K562 (cell line): ENCODE results near the gene BFSP1. TPM values are rescaled to one million over a fixed set of nuclear protein-coding genes. Genes with fewer than 3 reads are reported as not detected.

Experiments used
- ATF3 ChIP-seq, 2 experiments: fragments of 450-650 bp in 1 of 2; sonication (generic) in 1 of 2; formaldehyde crosslinking in 1 of 2; IDR thresholded peaks in 1 of 2; conservative IDR thresholded peaks in 1 of 2; 2 replicates each; pipeline versions ENCODE4 v1.6.1 to v1.8.1; 2016 to 2023; ENCODE audit warnings: mild to moderate bottlenecking in 2 of 2, moderate library complexity in 2 of 2, inconsistent platforms in 1 of 2, missing genetic modification reagents in 1 of 2
- BHLHE40 ChIP-seq: IDR thresholded peaks from 2 replicates; pipeline ENCODE4 v1.6.1; 2011; ENCODE audit warnings: low read length, improper control_type of control experiment
- CHD2 ChIP-seq: IDR thresholded peaks from 2 replicates; pipeline ENCODE4 v1.6.1; 2011; ENCODE audit warnings: low read depth, low read length
- ETV5 ChIP-seq: sonication (generic); formaldehyde crosslinking; IDR thresholded peaks from 2 replicates; pipeline ENCODE4 v1.4.0; 2020; ENCODE audit warnings: low read depth, mild to moderate bottlenecking, missing genetic modification reagents
- HBP1 ChIP-seq: fragments of 450-650 bp; formaldehyde crosslinking; IDR thresholded peaks from 2 replicates; pipeline ENCODE4 v1.4.0; 2022; ENCODE audit warnings: missing genetic modification characterization
- MCM5 ChIP-seq: fragments of 450-650 bp; IDR thresholded peaks from 2 replicates; pipeline ENCODE4 v1.6.1; 2016; ENCODE audit warnings: low read depth
- NFATC3 ChIP-seq: fragments of 450-650 bp; IDR thresholded peaks from 2 replicates; pipeline ENCODE4 v1.6.1; 2017; ENCODE audit warnings: mild to moderate bottlenecking
- NFE2L1 ChIP-seq: fragments of 450-650 bp; IDR thresholded peaks from 2 replicates; pipeline ENCODE4 v1.6.1; 2016; ENCODE audit warnings: missing genetic modification characterization, low read depth, mild to moderate bottlenecking, missing compliant biosample characterization, moderate library complexity, borderline replicate concordance
- NRF1 ChIP-seq, 2 experiments: fragments of 450-650 bp; IDR thresholded peaks in 1 of 2; conservative IDR thresholded peaks in 1 of 2; 2 replicates each; pipeline ENCODE4 v1.6.1; 2014; ENCODE audit warnings: mild to moderate bottlenecking in 2 of 2
- NUFIP1 ChIP-seq: fragments of 450-650 bp; IDR thresholded peaks from 2 replicates; pipeline ENCODE4 v1.6.1; 2018; ENCODE audit not compliant: partially characterized antibody
- PHF21A ChIP-seq: fragments of 450-650 bp; IDR thresholded peaks from 2 replicates; pipeline ENCODE4 v1.6.1; 2017; ENCODE audit warnings: low read depth, borderline replicate concordance
- POLR2A ChIP-seq: fragments of 450-650 bp; conservative IDR thresholded peaks from 2 replicates; pipeline ENCODE4 v1.6.1; 2016
- RBM34 ChIP-seq: fragments of 200-400 bp; formaldehyde crosslinking; IDR thresholded peaks from 2 replicates; pipeline ENCODE4 v1.6.1; 2018; ENCODE audit warnings: low read length, borderline replicate concordance; ENCODE audit not compliant: insufficient read depth
- TARDBP ChIP-seq: fragments of 450-650 bp; IDR thresholded peaks from 2 replicates; pipeline ENCODE4 v1.6.1; 2016
- TCF7 ChIP-seq: sonication (generic); IDR thresholded peaks from 2 replicates; pipeline ENCODE4 v1.6.1; 2016; ENCODE audit warnings: antibody characterized with exemption, borderline replicate concordance
- THRAP3 ChIP-seq: fragments of 450-650 bp; IDR thresholded peaks from 2 replicates; pipeline ENCODE4 v1.6.1; 2016; ENCODE audit warnings: mild to moderate bottlenecking, inconsistent platforms, borderline replicate concordance
- ZBTB1 ChIP-seq: sonication (generic); formaldehyde crosslinking; IDR thresholded peaks from 2 replicates; pipeline ENCODE4 v1.8.1; 2023; ENCODE audit warnings: missing genetic modification reagents, low read depth, mild to moderate bottlenecking, borderline replicate concordance
- ZBTB49 ChIP-seq: sonication (generic); formaldehyde crosslinking; IDR thresholded peaks from 2 replicates; pipeline ENCODE4 v1.8.0; 2022; ENCODE audit warnings: missing genetic modification reagents, mild to moderate bottlenecking, borderline replicate concordance
- ZKSCAN3 ChIP-seq: fragments of 250-450 bp; sonication (Bioruptor Pico); IDR thresholded peaks from 2 replicates; pipeline ENCODE4 v1.4.0; 2020
- ZNF174 ChIP-seq: fragments of 250-450 bp; sonication (Bioruptor Pico); IDR thresholded peaks from 2 replicates; pipeline ENCODE4 v1.4.0; 2020; ENCODE audit warnings: mild to moderate bottlenecking
- ZNF184 ChIP-seq: sonication (generic); formaldehyde crosslinking; IDR thresholded peaks from 2 replicates; pipeline ENCODE4 v1.5.0; 2020; ENCODE audit warnings: missing genetic modification reagents
- polyA plus RNA-seq, 8 experiments: library from polyadenylated mRNA; depleted of rRNA in 4 of 8; stranded (reverse) in 5 of 8; unstranded in 3 of 8; fragments of >200 nt; fragmentation: Nextera tagmentation in 2 of 8; fragmentation: Illumina TruSeq in 1 of 8; extraction: Ambion mirVana in 2 of 8; extraction: Trizol in 1 of 8; gene quantifications; 2 replicates each; pipeline versions ENCODE4 v1.2.1 to v1.2.3, GENCODE V29; 2011 to 2014; ENCODE audit warnings: inconsistent platforms in 1 of 8, missing spikeins in 1 of 8
- total RNA-seq, 7 experiments: library from RNA; depleted of rRNA in 6 of 7; stranded (reverse); fragments of >200 nt in 6 of 7; fragmentation: Illumina TruSeq in 2 of 7; extraction: Trizol in 2 of 7; gene quantifications; 2 replicates each; pipeline versions ENCODE4 v1.2.1 to v1.2.3, GENCODE V29; 2011 to 2021; ENCODE audit warnings: low replicate concordance in 1 of 7
- TF ChIP-seq, protein P1 (sequence below): fragments of 250-450 bp; sonication (Bioruptor Pico); IDR thresholded peaks from 2 replicates; pipeline ENCODE4 v1.4.0; 2020; ENCODE audit warnings: mild to moderate bottlenecking, moderate library complexity

BFSP1 gene
- total and polyA plus RNA-seq, 9 of the 15 experiments (the other 6 are each of a cell fraction or from before 2014, with no cell fraction given): 0.09 to 0.86 (median 0.40) TPM

DNA sequence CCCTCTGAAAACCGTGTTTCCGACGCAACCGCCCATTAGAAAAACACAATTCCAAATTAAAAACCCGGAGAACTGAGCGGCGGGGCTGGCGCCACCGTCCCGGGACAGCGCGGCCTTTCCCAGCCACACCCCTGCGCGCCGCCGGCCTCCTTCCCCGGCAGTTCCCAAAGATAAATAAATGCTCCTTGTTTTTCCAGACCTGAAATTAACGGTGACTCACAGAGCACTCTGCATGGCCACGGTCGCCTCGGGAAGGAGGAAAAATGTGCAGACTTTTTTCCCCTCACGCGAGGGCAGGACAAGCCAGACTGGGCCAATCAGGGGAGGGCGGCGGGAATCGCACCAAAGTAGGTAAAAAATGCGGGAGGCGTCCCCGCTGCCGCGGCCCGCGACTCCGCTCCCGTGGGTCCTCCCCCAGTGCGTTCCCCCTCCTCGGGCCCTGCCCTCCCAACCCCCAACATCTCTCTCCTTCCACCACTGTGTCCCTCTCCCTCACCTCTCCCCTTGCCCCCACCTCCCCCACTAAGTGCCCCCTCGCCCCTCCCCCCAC, 37.9 kb upstream of the BFSP1 start (continued):
- TF ChIP-seq, protein P1, sequence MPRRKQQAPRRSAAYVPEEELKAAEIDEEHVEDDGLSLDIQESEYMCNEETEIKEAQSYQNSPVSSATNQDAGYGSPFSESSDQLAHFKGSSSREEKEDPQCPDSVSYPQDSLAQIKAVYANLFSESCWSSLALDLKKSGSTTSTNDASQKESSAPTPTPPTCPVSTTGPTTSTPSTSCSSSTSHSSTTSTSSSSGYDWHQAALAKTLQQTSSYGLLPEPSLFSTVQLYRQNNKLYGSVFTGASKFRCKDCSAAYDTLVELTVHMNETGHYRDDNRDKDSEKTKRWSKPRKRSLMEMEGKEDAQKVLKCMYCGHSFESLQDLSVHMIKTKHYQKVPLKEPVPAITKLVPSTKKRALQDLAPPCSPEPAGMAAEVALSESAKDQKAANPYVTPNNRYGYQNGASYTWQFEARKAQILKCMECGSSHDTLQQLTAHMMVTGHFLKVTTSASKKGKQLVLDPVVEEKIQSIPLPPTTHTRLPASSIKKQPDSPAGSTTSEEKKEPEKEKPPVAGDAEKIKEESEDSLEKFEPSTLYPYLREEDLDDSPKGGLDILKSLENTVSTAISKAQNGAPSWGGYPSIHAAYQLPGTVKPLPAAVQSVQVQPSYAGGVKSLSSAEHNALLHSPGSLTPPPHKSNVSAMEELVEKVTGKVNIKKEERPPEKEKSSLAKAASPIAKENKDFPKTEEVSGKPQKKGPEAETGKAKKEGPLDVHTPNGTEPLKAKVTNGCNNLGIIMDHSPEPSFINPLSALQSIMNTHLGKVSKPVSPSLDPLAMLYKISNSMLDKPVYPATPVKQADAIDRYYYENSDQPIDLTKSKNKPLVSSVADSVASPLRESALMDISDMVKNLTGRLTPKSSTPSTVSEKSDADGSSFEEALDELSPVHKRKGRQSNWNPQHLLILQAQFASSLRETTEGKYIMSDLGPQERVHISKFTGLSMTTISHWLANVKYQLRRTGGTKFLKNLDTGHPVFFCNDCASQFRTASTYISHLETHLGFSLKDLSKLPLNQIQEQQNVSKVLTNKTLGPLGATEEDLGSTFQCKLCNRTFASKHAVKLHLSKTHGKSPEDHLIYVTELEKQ: no peak
- peak; percentile 36; the same call in 1 of the 2 replicates for TF ChIP-seq BHLHE40
- no peak for TF ChIP-seq THRAP3
- TF ChIP-seq ZBTB49 (CRISPR knock-in tag): no peak
- no peak for TF ChIP-seq POLR2A
- TF ChIP-seq RBM34: no peak
- no peak for TF ChIP-seq ZBTB1 (CRISPR knock-in tag)
- TF ChIP-seq ATF3 (IDR thresholded peaks at IDR 0.05): peak; percentile 24; the same call in 1 of the 2 replicates
- TF ChIP-seq ATF3 (CRISPR knock-in tag; conservative IDR thresholded peaks at IDR 0.05): no peak
- TF ChIP-seq NUFIP1: no peak
- peak; percentile 57; the same call in 1 of the 2 replicates for TF ChIP-seq PHF21A
- TF ChIP-seq TCF7: no peak
- no peak for TF ChIP-seq NFE2L1 (tag)
- no peak for TF ChIP-seq ZKSCAN3
- TF ChIP-seq ZNF184: no peak
- no peak for TF ChIP-seq MCM5
- no peak for TF ChIP-seq HBP1
- TF ChIP-seq ETV5 (CRISPR knock-in tag): no peak
- TF ChIP-seq CHD2: 0 out of 2 replicates have a peak, but pooled peaks have one; percentile 21
- no peak for TF ChIP-seq NFATC3
- no peak for TF ChIP-seq ZNF174
- 0 out of 2 replicates have a peak, but pooled peaks have one; percentile 54 for TF ChIP-seq TARDBP
- TF ChIP-seq NRF1 (conservative IDR thresholded peaks at IDR 0.05 in 1 of 2, IDR thresholded peaks at IDR 0.05 in 1 of 2): peak in 1 of 2 experiments; percentile 42; a peak in 1 of 4 replicates
